Smooth muscle cell (in vitro differentiated cells): ENCODE measurements around the gene PITHD1. TPM values are rescaled to one million over a fixed set of nuclear protein-coding genes. Genes with fewer than 3 reads are reported as not detected.
"Not testable (repeated sequence)": the region's sequence is repeated elsewhere in the genome, so short reads cannot be mapped to it uniquely, and the experiment has no call there.

Experiments used
- DNase-seq: peaks from one replicate; lab custom pipeline; 2025; ENCODE audit not compliant: unreplicated experiment; lab: John Stamatoyannopoulos, UW
- H2AFZ ChIP-seq: fragments of 200-600 bp; sonication (generic); 2 replicates; pipeline ENCODE4 v1.6.0; 2016; ENCODE audit warnings: antibody characterized with exemption, low read depth, mild to moderate bottlenecking
- H3F3A ChIP-seq: fragments of 200-600 bp; sonication (generic); 2 replicates; pipeline ENCODE4 v1.6.0; 2017; ENCODE audit warnings: antibody characterized with exemption, low read depth
- H3K27ac ChIP-seq: fragments of 200-600 bp; sonication (generic); 2 replicates; pipeline ENCODE4 v1.5.1; 2016; ENCODE audit warnings: low read depth, mild to moderate bottlenecking
- H3K27me3 ChIP-seq: fragments of 200-600 bp; sonication (generic); 2 replicates; pipeline ENCODE4 v1.6.1; 2016; ENCODE audit warnings: low read depth, mild to moderate bottlenecking
- H3K36me3 ChIP-seq: fragments of 200-600 bp; sonication (generic); 2 replicates; pipeline ENCODE4 v1.5.1; 2016; ENCODE audit warnings: low read depth
- H3K4me1 ChIP-seq: fragments of 200-600 bp; sonication (generic); 2 replicates; pipeline ENCODE4 v1.5.1; 2016; ENCODE audit warnings: low read depth
- H3K4me2 ChIP-seq: fragments of 200-600 bp; sonication (generic); 2 replicates; pipeline ENCODE4 v1.6.0; 2016; ENCODE audit warnings: mild to moderate bottlenecking
- H3K4me3 ChIP-seq: fragments of 200-600 bp; sonication (generic); 2 replicates; pipeline ENCODE4 v1.5.1; 2016; ENCODE audit warnings: mild to moderate bottlenecking
- H3K79me2 ChIP-seq: fragments of 200-600 bp; sonication (generic); 2 replicates; pipeline ENCODE4 v1.6.0; 2016; ENCODE audit warnings: low read depth, mild to moderate bottlenecking
- H3K9ac ChIP-seq: fragments of 200-600 bp; sonication (generic); 2 replicates; pipeline ENCODE4 v1.6.0; 2016; ENCODE audit warnings: low read depth
- H3K9me3 ChIP-seq: fragments of 200-600 bp; sonication (generic); replicated peaks from 2 replicates; pipeline ENCODE4 v1.5.1; 2016; ENCODE audit warnings: low read depth
- H4K20me1 ChIP-seq: fragments of 200-600 bp; sonication (generic); 2 replicates; pipeline ENCODE4 v1.6.0; 2016; ENCODE audit warnings: low read depth
- CTCF ChIP-seq: fragments of 200-600 bp; sonication (generic); IDR thresholded peaks from 2 replicates; pipeline ENCODE4 v1.5.1; 2017; ENCODE audit warnings: borderline replicate concordance, mild to moderate bottlenecking, antibody characterized with exemption; ENCODE audit not compliant: insufficient read depth, poor library complexity, severe bottlenecking
- WGBS: methylation state at CpG from one replicate; pipeline ENCODE4 v1.1.7; 2016; ENCODE audit warnings: low lambda C conversion rate; 5-methylcytosine and 5-hydroxymethylcytosine counted together
- polyA plus RNA-seq: library from polyadenylated mRNA; unstranded; fragments of >200 nt; fragmentation: Nextera tagmentation; extraction: Ambion mirVana; gene quantifications from 2 replicates; pipeline ENCODE4 v1.2.1, GENCODE V29; 2016
- total RNA-seq: library from RNA; depleted of rRNA; stranded (reverse); fragments of >200 nt; gene quantifications from 2 replicates; pipeline ENCODE4 v1.2.3, GENCODE V29; 2014

PITHD1 gene
- total and polyA plus RNA-seq, 2 experiments from 2014 or later = 32.0 to 49.6 TPM

- H3K9me3 ChIP-seq = no peaks in the 10 kb centered on the region
- peaks cover 8% of the 10 kb centered on the region for H3K4me1 ChIP-seq
- no peaks in the 10 kb centered on the region for H3K36me3 ChIP-seq
- no peaks in the 10 kb centered on the region for H3F3A ChIP-seq
- H3K27me3 ChIP-seq = no peaks in the 10 kb centered on the region
- H3K9ac ChIP-seq = peak within 1 kb of the TSS; percentile 96
- H3K4me2 ChIP-seq = peak within 1 kb of the TSS; percentile 94
- peak within 1 kb of the TSS; percentile 95 for H3K4me3 ChIP-seq
- peak within 1 kb of the TSS; percentile 90 for H3K27ac ChIP-seq
- peak within 1 kb of the TSS; percentile 80 for H2AFZ ChIP-seq
- H4K20me1 ChIP-seq = no peaks in the 10 kb centered on the region
- peaks cover 12% of the 10 kb centered on the region for H3K79me2 ChIP-seq
- no peak for TF ChIP-seq CTCF
- 1% methylated on average over 34 of the region's 42 CpGs for WGBS
- DNase-seq = peak; percentile 74
Measured at GRCh38 chr1:23825076-23825761, 47.0 kb downstream of the PITHD1 start, which contains the start of gene HMGCL. HMGCL (minus strand) TSS chr1:23825429; CDS start chr1:23825415, 14 bp downstream.

- DNase-seq = no peak
- no peaks in the 10 kb centered on the region for H4K20me1 ChIP-seq
Measured at GRCh38 chr1:23825762-23826522, 47.7 kb downstream of the PITHD1 start.

DNA sequence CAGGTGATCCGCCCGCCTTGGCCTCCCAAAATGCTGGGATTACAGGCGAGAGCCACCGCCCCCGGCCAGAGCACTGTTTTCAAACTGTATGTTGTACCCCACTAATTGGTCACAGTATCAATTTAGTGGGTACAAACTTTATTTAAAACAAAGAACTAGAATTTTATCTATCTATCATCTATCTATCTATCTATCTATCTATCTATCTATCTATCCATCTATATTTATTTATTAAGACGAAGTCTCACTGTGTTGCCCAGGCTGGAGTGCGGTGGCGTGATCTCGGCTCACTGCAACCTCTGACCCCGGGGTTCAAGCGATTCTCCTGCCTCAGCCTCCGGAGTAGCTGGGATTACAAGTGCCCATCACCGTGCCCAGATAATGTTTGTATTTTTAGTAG is 48.4 kb downstream of the PITHD1 start:
- H4K20me1 ChIP-seq, H3K9me3 ChIP-seq, H3K4me3 ChIP-seq, H3F3A ChIP-seq, H3K4me1 ChIP-seq, H3K27ac ChIP-seq, H3K9ac ChIP-seq, DNase-seq, H3K27me3 ChIP-seq, H2AFZ ChIP-seq, H3K4me2 ChIP-seq, H3K36me3 ChIP-seq: not testable (repeated sequence)
- over 99% methylated on average over 13 of the region's 13 CpGs for WGBS
- peaks cover 12% of the 10 kb centered on the region for H3K79me2 ChIP-seq

More at GRCh38 chr1:23825762-23826522, 47.7 kb downstream of the PITHD1 start:
- Histone ChIP-seq H3K4me1 (peaks cover 8% of the 10 kb centered on the region), H3K9ac (no peak overlapping the region), H3K27me3 (no peaks in the 10 kb centered on the region), H3K4me3 (peak overlapping the region; percentile 95), H3K36me3 (no peaks in the 10 kb centered on the region), H2AFZ (peak overlapping the region; percentile 80), H3F3A (no peaks in the 10 kb centered on the region), H3K27ac (peak overlapping the region; percentile 90), H3K4me2 (peak overlapping the region; percentile 94), H3K79me2 (peaks cover 12% of the 10 kb centered on the region), H3K9me3 (no peaks in the 10 kb centered on the region)
- no peak for TF ChIP-seq CTCF
- WGBS = 66% methylated on average over 24 of the region's 24 CpGs

DNA sequence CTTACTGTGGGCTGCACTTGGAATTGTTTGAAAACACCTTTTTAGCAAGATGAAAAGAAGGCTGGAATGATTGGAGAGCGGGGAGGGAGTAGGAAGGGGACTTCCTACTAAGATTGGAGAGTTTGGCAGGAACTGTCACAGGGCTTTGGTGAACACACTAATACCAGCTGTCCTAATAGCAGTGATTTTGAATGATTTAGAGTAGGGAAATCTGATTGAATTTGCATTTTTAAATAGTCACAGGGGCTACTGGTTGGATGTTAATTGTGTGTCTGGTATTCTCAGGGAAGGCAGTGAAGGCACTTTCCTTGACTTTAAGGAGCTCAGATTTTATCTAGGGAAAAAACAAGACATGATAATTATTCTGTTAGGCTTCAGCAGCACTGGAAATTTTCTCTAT is 49.5 kb downstream of the PITHD1 start:
- Histone ChIP-seq H3K9ac (no peak overlapping the region), H3K27me3 (no peaks in the 10 kb centered on the region), H3K4me1 (peaks cover 8% of the 10 kb centered on the region), H3K79me2 (peaks cover 12% of the 10 kb centered on the region), H3K4me2 (no peak overlapping the region), H4K20me1 (no peaks in the 10 kb centered on the region), H3K4me3 (no peak overlapping the region), H3K27ac (no peak overlapping the region), H2AFZ (no peak overlapping the region), H3K9me3 (no peaks in the 10 kb centered on the region), H3K36me3 (no peaks in the 10 kb centered on the region), H3F3A (no peaks in the 10 kb centered on the region)
- no peak for TF ChIP-seq CTCF
- DNase-seq = no peak
- WGBS = 94% methylated on average over 1 of the region's 1 CpG

- not testable (repeated sequence) for H3K9me3 ChIP-seq, H3K4me1 ChIP-seq, H3F3A ChIP-seq, H3K36me3 ChIP-seq, H3K4me2 ChIP-seq, H4K20me1 ChIP-seq, H3K79me2 ChIP-seq, H3K4me3 ChIP-seq, DNase-seq, H2AFZ ChIP-seq, H3K27ac ChIP-seq, H3K9ac ChIP-seq
- 78% methylated on average over 6 of the region's 6 CpGs for WGBS
- H3K27me3 ChIP-seq = peaks cover 14% of the 10 kb centered on the region
Measured at GRCh38 chr1:23834156-23834555, 55.9 kb downstream of the PITHD1 start.
